CD4-positive, alpha-beta memory T cell (primary cell): ENCODE measurements around the gene DNTT. TPM values are rescaled to one million over a fixed set of nuclear protein-coding genes. Genes with fewer than 3 reads are reported as not detected.

ENCODE experiments used
- CTCF ChIA-PET: fragments of 350-600 bp; sonication (Branson Sonifier 250); formaldehyde crosslinking; loops from one replicate; lab custom pipeline; 2021; ENCODE audit warnings: inconsistent platforms; ENCODE audit not compliant: partially characterized antibody; lab: Charles Lee
- POLR2A ChIA-PET: fragments of 350-600 bp; sonication (Branson Sonifier 250); formaldehyde crosslinking; loops from one replicate; lab custom pipeline; 2021; ENCODE audit not compliant: partially characterized antibody; lab: Charles Lee
- DNase-seq, 5 donors: peaks; one replicate each; pipeline versions ENCODE4 v3.0.0 to v3.0.0-alpha.2; 2020 to 2022; ENCODE audit warnings: mixed read lengths in 1 of 5
- H3K27ac ChIP-seq: one replicate; pipeline ENCODE4 v1.7.0; 2013; ENCODE audit warnings: low read depth, low read length
- H3K27me3 ChIP-seq: 2 replicates; pipeline ENCODE4 v1.7.0; 2013; ENCODE audit warnings: mild to moderate bottlenecking, low read length, moderate library complexity; ENCODE audit not compliant: insufficient read depth
- H3K36me3 ChIP-seq: 2 replicates; pipeline ENCODE4 v1.7.0; 2013; ENCODE audit warnings: mild to moderate bottlenecking, low read length, moderate library complexity; ENCODE audit not compliant: insufficient read depth
- H3K4me1 ChIP-seq: 2 replicates; pipeline ENCODE4 v1.7.0; 2013; ENCODE audit warnings: mild to moderate bottlenecking, low read length, moderate library complexity; ENCODE audit not compliant: insufficient read depth
- H3K4me3 ChIP-seq, 2 donors: one replicate each; pipeline ENCODE4 v1.7.0; 2013; ENCODE audit warnings: low read length in 2 of 2, mild to moderate bottlenecking in 1 of 2
- H3K9me3 ChIP-seq, 2 donors: one replicate each; pipeline ENCODE4 v1.7.0; 2013; ENCODE audit warnings: low read length in 2 of 2, control low read depth in 1 of 2; ENCODE audit not compliant: control insufficient read depth in 1 of 2
- H3K27ac Mint-ChIP-seq, 7 donors: one replicate each; pipeline ENCODE4 v1.8.0; 2020 to 2021; ENCODE audit warnings: mixed read lengths in 7 of 7, mild to moderate bottlenecking in 6 of 7, inconsistent platforms in 3 of 7, moderate library complexity in 3 of 7
- H3K27me3 Mint-ChIP-seq, 2 donors: one replicate each; pipeline ENCODE4 v1.8.0; 2020 to 2021; ENCODE audit warnings: mixed read lengths in 2 of 2
- H3K36me3 Mint-ChIP-seq, 2 donors: one replicate each; pipeline ENCODE4 v1.8.0; 2020 to 2021; ENCODE audit warnings: mixed read lengths in 2 of 2, inconsistent platforms in 1 of 2, mild to moderate bottlenecking in 1 of 2
- H3K4me1 Mint-ChIP-seq, 4 donors: one replicate each; pipeline ENCODE4 v1.8.0; 2020 to 2021; ENCODE audit warnings: mixed read lengths in 4 of 4, mild to moderate bottlenecking in 1 of 4
- H3K4me3 Mint-ChIP-seq, 8 donors: one replicate each; pipeline ENCODE4 v1.8.0; 2020 to 2021; ENCODE audit warnings: mixed read lengths in 8 of 8, mild to moderate bottlenecking in 7 of 8, moderate library complexity in 6 of 8, inconsistent platforms in 3 of 8
- H3K9me3 Mint-ChIP-seq, 8 donors: one replicate each; pipeline ENCODE4 v1.8.0; 2020 to 2021; ENCODE audit warnings: mixed read lengths in 8 of 8, mild to moderate bottlenecking in 5 of 8, inconsistent platforms in 3 of 8, moderate library complexity in 1 of 8
- intact Hi-C: fragments of 100-400 bp; cut with micrococcal nuclease; formaldehyde crosslinking; loops from one replicate; pipeline ENCODE4 v1.15.1; 2023
- polyA plus RNA-seq, 2 donors: library from polyadenylated mRNA; unstranded; fragments of 300-500 nt; fragmentation: Illumina TruSeq; gene quantifications; one replicate each; pipeline ENCODE4 v1.2.3, GENCODE V29; 2021
- total RNA-seq, 2 experiments: library from RNA; stranded (reverse); gene quantifications; one replicate each; pipeline ENCODE4 v1.2.3, GENCODE V29; 2021

Gene DNTT
- total and polyA plus RNA-seq, 4 experiments from 2014 or later: not detected

DNA sequence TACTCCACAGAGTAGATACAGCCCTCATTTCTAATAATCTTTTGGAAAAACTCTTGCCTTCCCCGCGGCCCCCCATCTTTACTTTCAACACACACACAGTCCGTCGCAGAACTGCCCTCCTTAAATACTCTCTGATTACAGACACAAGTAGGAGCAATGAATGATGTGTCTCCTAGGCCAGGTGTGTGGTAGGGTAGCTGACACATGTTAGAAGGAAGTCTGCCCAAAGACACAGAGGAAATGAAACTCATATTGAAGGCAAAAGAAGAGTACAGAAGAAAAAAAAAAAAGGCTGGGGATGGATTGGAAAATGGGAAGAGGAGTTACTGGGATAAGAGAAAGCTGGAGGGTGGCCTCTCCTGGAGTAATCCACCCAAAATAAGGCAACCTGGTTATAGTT lies 39.9 kb downstream of the DNTT start:
- peaks cover 0 to 6% of the 10 kb centered on the region in 2 donors for H3K36me3 Mint-ChIP-seq
- Histone ChIP-seq H3K4me1 (no peaks in the 10 kb centered on the region), H3K27me3 (no peaks in the 10 kb centered on the region), H3K36me3 (no peaks in the 10 kb centered on the region), H3K4me3 (no peak overlapping the region), H3K27ac (no peak overlapping the region), H3K9me3 (no peaks in the 10 kb centered on the region)
- intact Hi-C loops: no loop called here
- H3K27ac Mint-ChIP-seq: no peak overlapping the region
- ChIA-PET CTCF (interaction anchor here (1.6 kb wide), 1 partner anchor 10 kb away, joined by 6 read pairs; no protein-coding TSS in a partner anchor), POLR2A (no interaction called here)
- H3K27me3 Mint-ChIP-seq: peaks cover 12 to 25% of the 10 kb centered on the region in 2 donors
- H3K9me3 Mint-ChIP-seq: peaks cover 2 to 17% (median 9%) of the 10 kb centered on the region in 8 donors
- no peak for DNase-seq
- H3K4me1 Mint-ChIP-seq: no peaks in the 10 kb centered on the region
- no peak overlapping the region for H3K4me3 Mint-ChIP-seq

DNA sequence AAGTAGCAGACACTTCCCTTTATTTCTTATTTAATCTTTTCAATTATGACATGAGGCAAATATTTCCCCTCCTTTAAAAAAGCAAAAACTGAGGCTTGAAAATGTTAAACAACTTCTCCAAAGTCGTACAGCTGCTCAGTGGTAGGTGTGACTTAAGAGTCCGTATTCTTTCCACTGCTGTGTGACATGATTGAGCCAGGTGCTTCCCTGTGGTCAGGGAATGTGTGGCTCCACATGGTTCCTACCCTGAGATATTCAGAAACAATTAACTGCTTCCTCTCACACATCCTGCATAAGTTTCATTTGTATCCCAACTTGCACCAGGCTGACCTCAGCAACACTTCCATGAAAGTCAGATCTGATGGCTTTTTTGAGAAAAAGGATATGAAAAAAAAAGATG lies 41.0 kb downstream of the DNTT start:
- POLR2A ChIA-PET: no interaction called here
- H3K36me3 ChIP-seq: no peaks in the 10 kb centered on the region
- DNase-seq: no peak
- Mint-ChIP-seq H3K27ac (no peak overlapping the region), H3K4me3 (no peak overlapping the region), H3K9me3 (peaks cover 2 to 17% (median 9%) of the 10 kb centered on the region in 8 donors), H3K36me3 (peaks cover 0 to 6% of the 10 kb centered on the region in 2 donors), H3K27me3 (peaks cover 17 to 27% of the 10 kb centered on the region in 2 donors), H3K4me1 (no peaks in the 10 kb centered on the region)
- no peak overlapping the region for H3K4me3 ChIP-seq
- intact Hi-C loops: no loop called here
- CTCF ChIA-PET: interaction anchor here (2.0 kb wide), 1 partner anchor 11 kb away, joined by 4 read pairs; no protein-coding TSS in a partner anchor
- no peaks in the 10 kb centered on the region for H3K4me1 ChIP-seq
- no peaks in the 10 kb centered on the region for H3K27me3 ChIP-seq
- no peaks in the 10 kb centered on the region for H3K9me3 ChIP-seq
- H3K27ac ChIP-seq: no peak overlapping the region

DNA sequence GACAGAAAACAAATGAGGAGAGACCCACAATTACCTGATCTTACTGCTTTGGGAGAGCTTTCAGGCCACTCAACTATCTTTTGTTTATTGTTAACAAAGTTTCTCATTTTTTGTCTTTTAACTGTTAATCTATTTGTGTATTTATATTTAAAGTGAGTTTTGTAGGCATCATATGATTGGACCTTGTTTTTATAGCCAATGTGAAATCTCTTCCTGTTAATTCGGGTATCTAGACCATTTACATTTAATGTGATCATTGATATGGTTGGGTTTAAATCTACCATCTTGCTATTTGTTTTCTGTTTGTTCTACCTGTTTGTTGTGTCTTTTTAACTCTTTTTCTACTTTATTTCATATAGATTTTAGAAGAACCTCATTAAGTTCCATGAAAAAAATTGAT lies 42.1 kb downstream of the DNTT start:
- H3K27ac Mint-ChIP-seq: no peak overlapping the region
- peaks cover 0 to 6% of the 10 kb centered on the region in 2 donors for H3K36me3 Mint-ChIP-seq
- intact Hi-C loops: no loop called here
- no peak overlapping the region for H3K4me3 Mint-ChIP-seq
- H3K27me3 Mint-ChIP-seq: peaks cover 21 to 30% of the 10 kb centered on the region in 2 donors
- Histone ChIP-seq H3K27me3 (no peaks in the 10 kb centered on the region), H3K4me1 (no peaks in the 10 kb centered on the region), H3K27ac (no peak overlapping the region), H3K9me3 (no peaks in the 10 kb centered on the region), H3K4me3 (no peak overlapping the region), H3K36me3 (no peaks in the 10 kb centered on the region)
- no peaks in the 10 kb centered on the region for H3K4me1 Mint-ChIP-seq
- DNase-seq: no peak
- CTCF ChIA-PET: interaction anchor here (1.3 to 2.0 kb wide), 2 partner anchors 10 to 12 kb away, joined by 4 read pairs; no protein-coding TSS in a partner anchor
- H3K9me3 Mint-ChIP-seq: peaks cover 2 to 17% (median 9%) of the 10 kb centered on the region in 8 donors
- POLR2A ChIA-PET: no interaction called here

DNA sequence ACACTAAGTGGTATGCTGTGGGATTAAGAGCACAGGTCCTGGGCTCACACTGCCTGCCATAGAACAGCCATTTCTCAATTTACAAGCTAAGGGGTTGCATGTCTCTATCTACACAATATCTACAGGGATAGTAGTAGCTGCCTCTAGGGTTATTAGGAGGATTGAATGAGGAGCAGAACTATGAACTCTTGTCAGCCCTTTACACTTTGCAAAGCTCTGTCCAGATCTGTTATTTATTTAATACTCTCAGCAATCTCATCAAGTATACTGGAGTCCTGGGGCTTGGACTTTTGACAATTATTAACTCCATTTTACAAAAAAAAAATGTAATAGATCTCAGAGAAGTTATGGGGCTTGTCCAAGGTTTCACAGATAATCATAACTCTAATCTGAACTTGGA lies 47.8 kb downstream of the DNTT start:
- H3K36me3 ChIP-seq: no peaks in the 10 kb centered on the region
- no peak for DNase-seq
- no peak overlapping the region for H3K4me3 Mint-ChIP-seq
- no peaks in the 10 kb centered on the region for H3K9me3 ChIP-seq
- no peaks in the 10 kb centered on the region for H3K27me3 ChIP-seq
- POLR2A ChIA-PET: interaction anchor here (0.6 kb wide), 1 partner anchor 388 kb away, joined by 6 read pairs; no protein-coding TSS in a partner anchor
- no peaks in the 10 kb centered on the region for H3K36me3 Mint-ChIP-seq
- no peak overlapping the region for H3K4me3 ChIP-seq
- H3K27ac ChIP-seq: no peak overlapping the region
- H3K27me3 Mint-ChIP-seq: peaks cover 26 to 33% of the 10 kb centered on the region in 2 donors
- H3K4me1 ChIP-seq: no peaks in the 10 kb centered on the region
- intact Hi-C loops: no loop called here
- no peaks in the 10 kb centered on the region for H3K4me1 Mint-ChIP-seq
- H3K27ac Mint-ChIP-seq: no peak overlapping the region
- peaks cover 0 to 5% (median 0%) of the 10 kb centered on the region in 8 donors for H3K9me3 Mint-ChIP-seq
- CTCF ChIA-PET: interaction anchor here (1.8 kb wide), 1 partner anchor 25 kb away, joined by 5 read pairs; no protein-coding TSS in a partner anchor

DNA sequence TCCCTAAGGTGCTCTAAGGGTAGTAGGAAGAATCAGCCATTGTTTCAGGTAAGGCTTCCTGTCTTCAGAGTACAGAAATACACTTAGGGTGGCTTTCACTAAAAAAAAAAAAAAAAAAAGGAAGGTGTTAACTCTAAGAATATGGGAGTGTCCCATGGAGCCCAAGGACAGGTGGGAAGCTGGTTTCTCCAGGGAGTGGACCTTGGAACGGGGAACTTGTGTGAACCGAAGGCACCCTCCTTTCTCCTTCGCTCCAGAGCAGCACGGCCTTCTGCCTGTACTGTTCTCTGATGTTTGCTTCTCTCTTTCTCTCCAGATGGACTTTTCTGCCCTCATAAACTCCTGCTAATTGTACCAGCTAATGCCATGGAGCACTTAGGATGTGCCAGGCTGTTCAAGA lies 48.3 kb downstream of the DNTT start:
- Mint-ChIP-seq H3K36me3 (no peaks in the 10 kb centered on the region), H3K27ac (no peak overlapping the region), H3K4me3 (no peak overlapping the region), H3K27me3 (peaks cover 27 to 35% of the 10 kb centered on the region in 2 donors), H3K9me3 (peaks cover 0 to 1% (median 0%) of the 10 kb centered on the region in 8 donors), H3K4me1 (no peaks in the 10 kb centered on the region)
- Histone ChIP-seq H3K4me1 (no peaks in the 10 kb centered on the region), H3K9me3 (no peaks in the 10 kb centered on the region), H3K4me3 (no peak overlapping the region), H3K27me3 (no peaks in the 10 kb centered on the region), H3K27ac (no peak overlapping the region), H3K36me3 (no peaks in the 10 kb centered on the region)
- POLR2A ChIA-PET: interaction anchor here (0.6 kb wide), 1 partner anchor 388 kb away, joined by 6 read pairs; no protein-coding TSS in a partner anchor
- intact Hi-C loops: no loop called here
- DNase-seq: no peak
- CTCF ChIA-PET: interaction anchor here (1.8 kb wide), 1 partner anchor 24 kb away, joined by 5 read pairs; no protein-coding TSS in a partner anchor

DNA sequence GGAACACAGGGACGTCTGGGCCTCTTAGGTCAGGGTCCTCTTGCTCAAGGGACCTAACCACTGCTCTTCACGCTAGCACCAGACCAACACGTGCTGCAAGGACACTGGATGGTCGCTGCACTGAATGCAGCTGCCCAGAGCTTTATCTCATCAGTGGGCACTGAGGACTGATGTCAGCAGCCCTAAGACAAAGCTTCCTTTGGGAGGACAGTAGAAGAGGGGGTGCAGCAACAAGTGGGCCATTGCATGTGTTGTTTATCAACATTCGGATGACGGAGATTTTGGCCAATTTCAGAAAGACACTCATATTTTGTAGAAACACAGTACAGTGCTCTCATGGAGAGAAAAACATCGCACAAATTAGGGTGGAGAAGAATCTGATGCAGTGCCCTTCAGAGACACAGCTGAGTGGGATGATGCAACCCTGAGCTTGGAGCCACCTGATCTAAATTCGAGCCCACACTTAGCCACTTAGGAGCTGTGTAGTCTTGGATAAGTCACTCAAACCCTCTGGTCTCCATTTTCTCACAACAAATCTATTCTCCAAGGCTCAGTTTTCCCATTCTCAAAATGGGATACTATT lies 52.9 kb downstream of the DNTT start:
- no peak for DNase-seq
- POLR2A ChIA-PET: no interaction called here
- intact Hi-C loops: no loop called here
- no peak overlapping the region for H3K27ac Mint-ChIP-seq
- no peak overlapping the region for H3K4me3 Mint-ChIP-seq
- peaks cover 15 to 27% of the 10 kb centered on the region in 2 donors for H3K27me3 Mint-ChIP-seq
- CTCF ChIA-PET: interaction anchor here (1.6 to 3.3 kb wide), 2 partner anchors 14 to 38 kb away, joined by 4 to 17 read pairs; no protein-coding TSS in a partner anchor
- H3K4me1 Mint-ChIP-seq: no peaks in the 10 kb centered on the region
- no peaks in the 10 kb centered on the region for H3K27me3 ChIP-seq
- H3K4me1 ChIP-seq: no peaks in the 10 kb centered on the region
- no peak overlapping the region for H3K4me3 ChIP-seq
- H3K27ac ChIP-seq: no peak overlapping the region
- H3K36me3 Mint-ChIP-seq: no peaks in the 10 kb centered on the region
- no peaks in the 10 kb centered on the region for H3K36me3 ChIP-seq
- H3K9me3 ChIP-seq: no peaks in the 10 kb centered on the region
- H3K9me3 Mint-ChIP-seq: no peaks in the 10 kb centered on the region

DNA sequence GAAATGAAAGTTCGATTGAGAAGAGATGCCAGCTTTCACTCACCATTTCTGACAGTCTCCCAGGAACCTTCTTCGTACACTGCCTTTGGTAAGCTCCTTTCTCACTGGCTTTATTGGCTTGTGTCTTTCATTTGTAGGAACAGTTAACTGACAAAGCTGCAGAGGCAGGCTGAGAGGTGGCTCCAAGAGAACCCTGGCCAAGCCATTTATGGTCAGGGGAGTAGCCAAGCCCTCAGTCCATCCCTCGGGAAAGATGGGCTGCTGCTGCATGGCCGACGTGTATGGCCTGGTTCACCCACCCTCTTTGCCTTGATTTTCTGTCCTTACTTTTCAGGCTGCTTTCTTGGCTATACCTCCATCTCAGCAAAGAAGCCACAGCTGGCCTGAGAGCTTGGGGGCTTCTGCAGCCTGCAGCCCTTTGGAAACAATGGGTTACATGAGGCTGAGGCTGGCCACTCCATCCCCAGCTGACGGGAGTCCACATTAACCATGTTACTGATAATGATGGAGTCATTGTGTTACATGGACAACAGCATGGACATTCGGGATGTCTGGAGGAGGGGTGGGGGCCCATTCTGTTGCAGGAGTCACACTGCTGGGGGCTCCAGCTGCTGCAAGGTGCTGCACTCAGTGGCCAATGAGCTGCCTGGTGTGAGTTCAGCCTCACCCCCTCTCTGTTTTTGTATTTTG lies 54.8 kb downstream of the DNTT start, which contains the start of gene OPALIN:
Gene OPALIN, minus strand, starts transcription at position 152 of the 690 bp plus-strand sequence. Its CDS starts 106 bp downstream, at position 46.
- DNase-seq: no peak
- H3K4me1 ChIP-seq: no peaks in the 10 kb centered on the region
- no peaks in the 10 kb centered on the region for H3K36me3 Mint-ChIP-seq
- H3K4me3 ChIP-seq: no peak within 1 kb of the TSS
- intact Hi-C loops: no loop called here
- no peaks in the 10 kb centered on the region for H3K27me3 ChIP-seq
- H3K27ac ChIP-seq: no peak within 1 kb of the TSS
- ChIA-PET CTCF (interaction anchor here (0.9 to 3.3 kb wide), 3 partner anchors 11 to 15 kb away, joined by 4 to 17 read pairs (median 6); no protein-coding TSS in a partner anchor), POLR2A (no interaction called here)
- H3K27me3 Mint-ChIP-seq: peaks cover 10 to 24% of the 10 kb centered on the region in 2 donors
- H3K27ac Mint-ChIP-seq: peak within 1 kb of the TSS in 2 of 7 donors; percentile 28 to 59
- no peak within 1 kb of the TSS for H3K4me3 Mint-ChIP-seq
- H3K9me3 Mint-ChIP-seq: peaks cover 0 to 2% (median 0%) of the 10 kb centered on the region in 8 donors
- no peaks in the 10 kb centered on the region for H3K9me3 ChIP-seq
- H3K4me1 Mint-ChIP-seq: no peaks in the 10 kb centered on the region
- no peaks in the 10 kb centered on the region for H3K36me3 ChIP-seq
